H9 (cell line): ENCODE results near the gene HP. TPM values are rescaled to one million over a fixed set of nuclear protein-coding genes. Genes with fewer than 3 reads are reported as not detected.

Experiments
- DNase-seq: peaks from one replicate; pipeline ENCODE4 v3.0.0-alpha.2; 2017
- H2AFZ ChIP-seq: one replicate; pipeline ENCODE4 v1.6.1; 2013; ENCODE audit warnings: mild to moderate bottlenecking, low read length, control low read depth, moderate library complexity
- H2AK5ac ChIP-seq: 2 replicates; pipeline ENCODE4 v1.6.1; 2013; ENCODE audit warnings: low read length, control low read depth, mixed read lengths; ENCODE audit not compliant: insufficient read length
- H2BK120ac ChIP-seq: one replicate; pipeline ENCODE4 v1.6.1; 2013; ENCODE audit warnings: low read depth, mild to moderate bottlenecking, low read length, control low read depth, inconsistent platforms; ENCODE audit not compliant: poor library complexity, severe bottlenecking
- H2BK12ac ChIP-seq: 2 replicates; pipeline ENCODE4 v1.6.1; 2013; ENCODE audit warnings: low read length, control low read depth, mixed read lengths, low read depth; ENCODE audit not compliant: insufficient read length
- H2BK15ac ChIP-seq: 2 replicates; pipeline ENCODE4 v1.6.1; 2013; ENCODE audit warnings: low read depth, low read length, control low read depth
- H2BK20ac ChIP-seq: one replicate; pipeline ENCODE4 v1.6.1; 2013; ENCODE audit warnings: low read depth, mild to moderate bottlenecking, low read length, control low read depth, inconsistent platforms; ENCODE audit not compliant: poor library complexity, severe bottlenecking
- H2BK5ac ChIP-seq: 2 replicates; pipeline ENCODE4 v1.6.1; 2013; ENCODE audit warnings: low read length, control low read depth, mixed read lengths; ENCODE audit not compliant: insufficient read length
- H3K14ac ChIP-seq: 2 replicates; pipeline ENCODE4 v1.6.1; 2013; ENCODE audit warnings: low read length, control low read depth; ENCODE audit not compliant: insufficient read depth
- H3K18ac ChIP-seq: 2 replicates; pipeline ENCODE4 v1.6.1; 2013; ENCODE audit warnings: low read depth, mild to moderate bottlenecking, mixed read lengths, low read length, control low read depth; ENCODE audit not compliant: insufficient read length
- H3K23ac ChIP-seq: 2 replicates; pipeline ENCODE4 v1.6.1; 2013; ENCODE audit warnings: low read length, control low read depth, mixed read lengths, low read depth; ENCODE audit not compliant: insufficient read length
- H3K23me2 ChIP-seq: 2 replicates; pipeline ENCODE4 v1.6.1; 2013; ENCODE audit warnings: low read depth, mild to moderate bottlenecking, mixed read lengths, low read length, control low read depth; ENCODE audit not compliant: insufficient read length, poor library complexity, severe bottlenecking
- H3K27ac ChIP-seq: 2 replicates; pipeline ENCODE4 v1.5.1; 2013; ENCODE audit warnings: low read length, control low read depth, mixed read lengths, low read depth; ENCODE audit not compliant: insufficient read length
- H3K27me3 ChIP-seq: 2 replicates; pipeline ENCODE4 v1.6.1; 2013; ENCODE audit warnings: low read length, control low read depth, inconsistent platforms; ENCODE audit not compliant: insufficient read depth
- H3K4ac ChIP-seq: 2 replicates; pipeline ENCODE4 v1.6.1; 2013; ENCODE audit warnings: low read depth, mild to moderate bottlenecking, control low read depth, inconsistent platforms, low read length, moderate library complexity
- H3K4me1 ChIP-seq: 2 replicates; pipeline ENCODE4 v1.6.1; 2013; ENCODE audit warnings: low read length, control low read depth, inconsistent platforms; ENCODE audit not compliant: insufficient read depth
- H3K4me2 ChIP-seq: 2 replicates; pipeline ENCODE4 v1.6.1; 2013; ENCODE audit warnings: low read length, control low read depth, mixed read lengths; ENCODE audit not compliant: insufficient read length, insufficient read depth
- H3K56ac ChIP-seq: 2 replicates; pipeline ENCODE4 v1.6.1; 2013; ENCODE audit warnings: low read depth, mild to moderate bottlenecking, mixed read lengths, low read length, control low read depth; ENCODE audit not compliant: insufficient read length
- H3K79me1 ChIP-seq: 2 replicates; pipeline ENCODE4 v1.6.1; 2013; ENCODE audit warnings: low read depth, mild to moderate bottlenecking, moderate library complexity, low read length, control low read depth, inconsistent platforms; ENCODE audit not compliant: insufficient read depth, poor library complexity, severe bottlenecking
- H3K79me2 ChIP-seq: 2 replicates; pipeline ENCODE4 v1.6.1; 2013; ENCODE audit warnings: low read length, control low read depth, inconsistent platforms; ENCODE audit not compliant: insufficient read depth
- H3K9ac ChIP-seq: 2 replicates; pipeline ENCODE4 v1.6.1; 2013; ENCODE audit warnings: low read length, control low read depth, mixed read lengths; ENCODE audit not compliant: insufficient read length; ENCODE audit errors: extremely low read depth
- H3K9me3 ChIP-seq: one replicate; pipeline ENCODE4 v1.6.1; 2013; ENCODE audit warnings: low read depth, low read length, inconsistent platforms; ENCODE audit not compliant: control insufficient read depth
- H3T11ph ChIP-seq: one replicate; pipeline ENCODE4 v1.6.1; 2013; ENCODE audit warnings: mild to moderate bottlenecking, low read length, control low read depth, inconsistent platforms
- H4K20me1 ChIP-seq: one replicate; pipeline ENCODE4 v1.6.1; 2013; ENCODE audit not compliant: control insufficient read depth, insufficient read length, insufficient read depth
- H4K5ac ChIP-seq: 2 replicates; pipeline ENCODE4 v1.6.1; 2013; ENCODE audit warnings: low read depth, mild to moderate bottlenecking, mixed read lengths, low read length, control low read depth; ENCODE audit not compliant: insufficient read length
- H4K8ac ChIP-seq: replicated peaks from 2 replicates; pipeline ENCODE4 v1.6.1; 2013; ENCODE audit warnings: low read length, control low read depth, mixed read lengths, low read depth; ENCODE audit not compliant: insufficient read length
- H4K91ac ChIP-seq: 2 replicates; pipeline ENCODE4 v1.6.1; 2013; ENCODE audit warnings: low read depth, mild to moderate bottlenecking, moderate library complexity, mixed read lengths, low read length, control low read depth; ENCODE audit not compliant: insufficient read length
- H3K27ac Mint-ChIP-seq, 3 experiments: 2 replicates in 2 of 3; 3 replicates in 1 of 3; pipeline ENCODE4 v1.8.0; 2020 to 2021; ENCODE audit warnings: mixed read lengths in 3 of 3, mild to moderate bottlenecking in 1 of 3, moderate library complexity in 1 of 3
- H3K27me3 Mint-ChIP-seq: 2 replicates; pipeline ENCODE4 v1.8.0; 2021; ENCODE audit warnings: low read depth, mild to moderate bottlenecking, moderate library complexity, mixed read lengths
- H3K36me3 Mint-ChIP-seq, 3 experiments: 2 replicates in 2 of 3; 3 replicates in 1 of 3; pipeline ENCODE4 v1.8.0; 2020 to 2021; ENCODE audit warnings: low read depth in 3 of 3, mixed read lengths in 3 of 3; ENCODE audit not compliant: insufficient read depth in 1 of 3
- H3K4me1 Mint-ChIP-seq, 2 experiments: 2 replicates each; pipeline ENCODE4 v1.8.0; 2020; ENCODE audit warnings: mixed read lengths in 2 of 2
- H3K4me3 Mint-ChIP-seq, 2 experiments: 2 replicates in 1 of 2; 3 replicates in 1 of 2; pipeline ENCODE4 v1.8.0; 2020 to 2021; ENCODE audit warnings: mild to moderate bottlenecking in 2 of 2, mixed read lengths in 2 of 2, moderate library complexity in 1 of 2
- H3K9me3 Mint-ChIP-seq, 2 experiments: 2 replicates in 1 of 2; 3 replicates in 1 of 2; pipeline ENCODE4 v1.8.0; 2020; ENCODE audit warnings: mild to moderate bottlenecking in 2 of 2, mixed read lengths in 2 of 2, moderate library complexity in 1 of 2
- CTCF ChIP-seq: fragments of 200-600 bp; sonication (generic); conservative IDR thresholded peaks from 3 replicates; pipeline ENCODE4 v1.8.0; 2021; ENCODE audit warnings: antibody characterized with exemption, mild to moderate bottlenecking
- WGBS: extraction: QIAGEN DNeasy Blood & Tissue Kit; methylation state at CpG from one replicate; pipeline ENCODE4 v1.1.7; 2013; ENCODE audit warnings: missing lambda C conversion rate, low lambda C conversion rate, mixed read lengths; ENCODE audit not compliant: insufficient read length; ENCODE audit errors: extremely low coverage; 5-methylcytosine and 5-hydroxymethylcytosine counted together
- total RNA-seq: library from RNA; stranded (reverse); gene quantifications from 2 replicates; pipeline ENCODE4 v1.2.1, GENCODE V29; 2021

The HP gene
- total RNA-seq, 1 experiment from 2014 or later: not detected

- Histone ChIP-seq H3K14ac (no peak overlapping the region), H2AFZ (no peak overlapping the region), H2AK5ac (no peak overlapping the region), H2BK120ac (no peak overlapping the region), H3K9ac (no peak overlapping the region), H2BK20ac (no peak overlapping the region), H4K91ac (no peak overlapping the region), H3T11ph (no peak overlapping the region), H3K56ac (no peak overlapping the region), H2BK15ac (no peak overlapping the region), H3K18ac (no peak overlapping the region), H3K27me3 (no peaks in the 10 kb centered on the region), H4K5ac (no peak overlapping the region), H3K27ac (no peak overlapping the region), H2BK5ac (no peak overlapping the region), H3K23ac (no peak overlapping the region), H4K20me1 (no peaks in the 10 kb centered on the region), H3K79me2 (no peaks in the 10 kb centered on the region), H3K4me1 (no peaks in the 10 kb centered on the region), H3K23me2 (no peaks in the 10 kb centered on the region), H3K9me3 (no peaks in the 10 kb centered on the region), H3K4me2 (no peak overlapping the region), H2BK12ac (no peak overlapping the region), H3K4ac (no peak overlapping the region), H4K8ac (no peak overlapping the region), H3K79me1 (no peaks in the 10 kb centered on the region)
- no CpG with 5 or more reads among the region's 4 CpGs for WGBS
- H3K36me3 Mint-ChIP-seq: no peaks in the 10 kb centered on the region
- peaks cover 8 to 12% of the 10 kb centered on the region in 2 experiments; a peak in 3 of 5 replicates for H3K9me3 Mint-ChIP-seq
- peaks cover 16% of the 10 kb centered on the region for H3K27me3 Mint-ChIP-seq
- DNase-seq: no peak
- no peak overlapping the region for H3K4me3 Mint-ChIP-seq
- no peak for TF ChIP-seq CTCF
- no peak overlapping the region for H3K27ac Mint-ChIP-seq
- no peaks in the 10 kb centered on the region for H3K4me1 Mint-ChIP-seq
These were observed 3.4 kb upstream of the HP start for GRCh38 chr16:72050769-72051464.
